Measurements from ENCODE around the gene POM121.
"Not testable (repeated sequence)": the region's sequence is repeated elsewhere in the genome, so short reads cannot be mapped to it uniquely, and the experiment has no call there.

Gene POM121

DNA sequence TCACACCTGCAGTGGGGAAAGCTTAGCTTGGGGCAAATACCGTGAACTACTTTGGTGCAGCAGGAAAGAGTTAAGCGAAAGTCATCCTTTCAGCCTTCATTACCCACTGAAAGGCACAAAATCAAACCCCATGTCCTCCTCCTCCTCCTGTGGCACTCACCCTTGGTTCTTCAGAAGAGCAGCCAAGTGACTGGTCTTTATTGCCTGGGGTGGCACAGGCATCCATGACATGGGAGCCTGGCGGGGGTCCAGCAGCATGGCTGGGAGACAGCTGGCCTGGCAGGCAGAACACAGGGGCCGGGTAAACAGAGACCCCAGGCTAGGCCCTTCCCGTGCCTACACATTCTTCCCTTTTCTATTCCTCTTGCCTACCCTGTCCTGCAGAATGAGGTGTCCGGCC, 24.8 kb downstream of the POM121 start:
- DNase-seq (ENCODE audit: low read depth, low spot score), result not testable (repeated sequence)

DNA sequence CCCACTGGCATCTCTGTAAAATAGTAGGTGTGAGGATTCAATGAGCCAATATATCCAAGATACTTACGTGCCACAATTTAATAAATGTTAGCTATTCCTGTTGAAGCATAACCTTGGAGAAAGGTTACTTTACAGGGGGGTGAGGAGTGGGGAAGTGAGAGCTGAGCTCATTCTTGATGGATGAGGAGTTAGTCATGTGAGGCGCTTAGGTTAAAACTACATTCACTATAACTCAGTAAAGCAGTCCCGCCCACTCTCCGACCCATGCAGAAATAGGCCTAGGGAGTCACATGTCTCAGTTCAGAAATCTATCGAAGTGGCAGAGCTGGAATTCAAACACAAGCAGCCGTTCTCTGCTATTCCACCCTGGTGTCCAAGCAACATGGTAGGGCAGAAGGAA, 25.5 kb downstream of the POM121 start:
- DNase-seq (ENCODE audit: low read depth, low spot score), result not testable (repeated sequence)

DNA sequence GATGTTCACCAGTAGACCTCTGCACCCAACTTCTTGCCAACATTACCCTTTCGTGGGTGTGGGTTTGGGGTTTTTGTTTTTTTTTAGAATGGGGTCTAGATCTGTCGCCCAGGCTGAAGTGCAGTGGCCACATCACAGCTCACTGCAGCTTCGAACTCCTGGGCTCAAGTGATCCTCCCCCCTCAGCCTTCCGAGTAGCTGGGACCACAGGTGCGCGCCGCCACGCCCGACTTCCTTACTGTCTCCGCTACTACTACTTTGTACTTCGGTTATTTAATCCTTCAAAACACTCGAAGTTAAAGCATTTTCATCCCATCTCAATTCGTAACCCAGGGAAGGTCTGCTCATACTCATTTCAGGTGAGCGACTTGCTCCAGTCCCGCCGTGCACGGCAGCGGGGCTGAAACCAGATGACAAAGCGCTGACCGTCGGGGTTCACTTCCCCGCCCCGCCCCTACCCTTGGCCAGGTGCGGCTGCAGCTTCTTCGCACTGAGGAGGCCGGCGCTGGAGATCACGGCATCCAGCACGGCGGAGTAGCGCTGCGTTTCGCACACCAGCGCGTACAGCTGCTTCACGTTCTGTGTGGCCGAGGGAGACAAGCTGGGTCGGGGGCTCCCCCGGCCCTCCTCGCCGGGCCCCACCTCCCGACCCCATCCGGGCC, 29.1 kb downstream of the POM121 start:
- not testable (repeated sequence) for DNase-seq (ENCODE audit: low read depth, low spot score)

DNA sequence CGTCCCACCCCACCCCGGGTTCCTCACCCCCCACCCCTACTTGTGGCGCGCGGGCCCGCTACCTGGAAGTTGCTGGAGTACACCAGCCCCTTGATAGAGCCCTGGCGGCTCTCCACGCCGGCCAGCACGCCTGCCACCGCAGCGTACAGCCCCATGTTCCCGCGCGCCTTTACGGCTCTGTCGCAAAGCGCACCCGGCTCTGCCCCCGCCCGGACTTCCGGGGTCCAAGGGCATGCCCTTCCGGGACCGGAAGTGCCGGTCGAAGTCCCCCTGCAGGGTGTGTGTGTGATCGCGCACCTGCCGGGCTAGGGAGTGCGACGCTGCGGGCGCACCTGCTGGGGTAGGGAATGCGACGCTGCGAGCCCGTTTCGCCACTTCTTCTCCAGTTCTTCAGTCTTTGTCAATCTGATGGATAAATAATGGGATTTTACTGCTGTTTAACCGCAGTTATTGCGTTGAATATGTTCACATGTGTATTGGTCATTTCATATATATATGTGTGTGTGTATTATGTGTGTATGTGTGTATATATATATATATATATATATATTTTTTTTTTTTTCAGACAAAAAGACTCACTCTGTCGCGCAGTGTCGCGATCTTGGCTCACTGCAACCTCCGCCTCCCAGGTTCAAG, 29.8 kb downstream of the POM121 start:
- not testable (repeated sequence) for DNase-seq (ENCODE audit: low read depth, low spot score)

DNA sequence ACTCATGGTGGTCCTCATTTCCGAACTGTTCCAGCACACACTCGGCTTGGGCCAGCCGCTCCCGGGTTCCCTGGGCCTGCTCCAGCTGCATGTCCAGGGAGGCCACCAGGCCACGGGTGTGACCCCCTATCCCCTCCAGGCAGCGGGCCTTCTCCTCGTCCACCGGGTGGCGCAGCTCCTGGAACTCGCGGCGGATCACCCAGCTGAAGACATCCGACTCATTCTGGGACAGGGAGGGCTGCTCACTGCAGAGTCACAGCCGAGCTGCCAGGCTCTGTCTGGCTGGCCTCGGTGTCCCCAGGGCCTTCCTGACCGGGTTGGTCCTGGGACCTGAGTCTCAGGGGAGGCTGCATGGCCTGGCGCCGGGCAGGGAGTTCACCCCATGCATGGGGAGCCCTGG, 35.1 kb downstream of the POM121 start:
- not testable (repeated sequence) for DNase-seq (ENCODE audit: low read depth, low spot score)

DNA sequence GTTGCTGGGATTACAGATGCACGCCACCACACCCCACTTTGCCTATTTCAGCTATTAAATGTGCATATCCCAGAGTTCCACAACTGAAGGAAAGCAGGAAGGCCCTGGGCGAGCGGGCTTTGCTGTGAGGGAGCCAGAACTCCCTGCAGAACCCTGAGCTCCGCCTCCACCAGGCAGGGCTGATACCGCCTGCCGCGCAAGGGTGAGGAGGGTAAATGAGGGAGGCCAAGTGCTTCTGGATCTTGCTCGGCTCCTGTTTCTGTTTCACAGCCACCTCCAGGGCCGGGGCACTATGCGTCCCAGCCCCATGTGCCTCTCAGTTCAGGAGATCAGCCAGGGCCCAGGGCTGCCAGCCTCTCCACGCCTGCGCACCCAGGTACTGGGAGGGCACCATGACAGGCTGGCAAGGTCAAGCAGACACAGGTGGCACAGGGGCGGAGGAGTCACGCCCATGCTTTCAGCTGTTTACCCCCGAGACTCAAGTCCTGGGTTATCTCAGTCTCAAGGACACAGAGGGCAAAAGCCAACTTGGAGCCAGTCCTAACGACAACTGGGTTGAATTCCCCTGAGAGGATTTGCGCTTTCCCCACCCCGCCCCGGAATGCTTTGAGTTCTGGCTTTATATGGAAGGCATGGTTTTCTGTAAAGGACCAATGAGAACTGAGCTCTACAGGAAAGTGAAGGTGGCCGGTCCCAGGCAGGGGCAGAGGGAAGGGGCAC, 35.9 kb downstream of the POM121 start:
- not testable (repeated sequence) for DNase-seq (ENCODE audit: low read depth, low spot score)

DNA sequence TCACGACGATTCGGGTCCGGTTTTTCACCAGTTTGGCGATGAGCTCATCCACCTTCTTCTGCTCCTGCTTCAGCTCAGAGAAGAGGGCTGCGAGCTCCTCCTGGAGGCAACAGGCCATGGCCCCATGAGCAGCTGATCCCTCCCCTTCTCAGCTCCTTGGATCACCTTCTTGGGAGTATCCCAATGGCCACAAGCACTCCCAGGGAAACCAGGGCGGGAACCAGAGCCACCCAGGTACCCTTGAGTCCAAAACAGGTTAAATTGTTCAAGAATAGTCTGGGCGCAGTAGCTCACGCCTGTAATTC, 36.4 kb downstream of the POM121 start:
- not testable (repeated sequence) for DNase-seq (ENCODE audit: low read depth, low spot score)

DNA sequence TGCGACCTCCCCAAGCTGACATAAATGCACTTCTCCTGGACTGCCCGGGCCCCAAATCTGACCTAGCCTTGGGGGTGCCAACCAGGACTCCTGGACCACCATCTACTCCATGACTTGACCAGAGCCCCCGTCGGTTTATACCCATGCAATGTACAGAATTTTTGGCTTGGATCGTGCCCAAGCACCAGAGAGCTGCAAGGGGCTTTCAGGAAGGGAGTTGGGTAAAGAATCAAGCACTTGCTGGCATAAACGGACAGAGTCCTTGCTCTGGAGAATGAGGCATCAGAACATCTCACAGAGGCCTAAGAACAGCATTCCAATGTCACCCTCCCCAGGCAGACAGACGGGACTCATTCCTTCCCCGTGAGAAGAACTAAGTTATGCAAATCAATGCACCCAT, 38.2 kb downstream of the POM121 start:
- not testable (repeated sequence) for DNase-seq (ENCODE audit: low read depth, low spot score)

DNA sequence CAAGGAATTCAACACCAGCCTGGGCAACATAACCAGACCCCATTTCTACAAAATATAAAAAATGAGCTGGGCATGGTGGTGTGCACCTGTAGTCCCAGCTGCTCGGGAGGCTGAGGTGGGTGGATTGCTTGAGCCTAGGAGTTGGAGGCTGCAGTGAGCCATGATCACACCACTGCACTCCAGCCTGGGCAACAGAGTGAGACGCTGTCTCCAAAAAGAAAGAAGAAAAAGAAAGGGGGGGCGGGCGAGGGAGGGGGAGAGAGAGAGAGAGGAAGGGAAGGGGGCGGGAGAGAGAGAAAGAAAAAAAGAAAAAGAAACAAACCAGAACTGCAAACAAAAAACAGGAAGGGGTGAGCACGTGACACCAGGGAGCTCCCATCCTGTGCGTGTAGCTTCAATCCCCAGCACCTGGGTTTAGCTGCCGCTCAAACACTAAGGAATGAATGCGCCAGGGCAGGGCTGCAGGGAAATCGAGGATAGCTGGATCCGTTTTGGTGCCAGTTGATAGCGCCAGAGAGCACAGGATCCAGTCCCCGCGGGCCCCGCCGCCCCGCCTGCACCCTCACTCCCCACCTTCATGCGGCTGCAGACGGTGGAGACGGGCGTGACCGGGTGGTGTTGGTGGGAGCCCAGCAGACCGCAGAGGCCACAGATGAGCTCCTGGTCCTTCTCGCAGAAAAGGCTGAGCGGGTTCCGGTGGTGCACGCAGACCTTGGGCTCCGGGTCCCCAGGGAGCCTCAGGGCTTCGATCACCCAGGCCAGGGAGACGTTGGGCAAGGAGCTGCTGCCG, 40.5 kb downstream of the POM121 start:
- DNase-seq (ENCODE audit: low read depth, low spot score), result not testable (repeated sequence)

DNA sequence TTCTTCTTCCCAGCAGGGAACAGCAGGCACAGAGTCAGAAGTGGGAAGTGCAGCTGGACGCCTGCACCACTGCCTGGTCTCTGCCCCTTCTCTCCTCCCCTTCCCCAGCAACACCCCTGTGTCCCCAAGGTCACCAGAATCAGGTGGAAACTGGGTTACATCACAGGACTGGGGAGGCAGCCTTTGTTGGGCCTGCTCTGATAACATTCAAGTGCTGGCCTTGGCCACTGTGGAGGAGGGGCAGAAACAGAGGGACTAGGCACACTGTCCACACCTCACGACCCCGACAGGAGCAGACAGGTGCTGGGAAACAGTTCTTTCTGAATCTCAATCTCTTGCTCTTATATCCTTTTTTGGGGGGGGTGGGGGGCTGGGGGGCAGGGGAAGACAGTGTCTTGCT, 42.0 kb downstream of the POM121 start:
- not testable (repeated sequence) for DNase-seq (ENCODE audit: low read depth, low spot score)

DNA sequence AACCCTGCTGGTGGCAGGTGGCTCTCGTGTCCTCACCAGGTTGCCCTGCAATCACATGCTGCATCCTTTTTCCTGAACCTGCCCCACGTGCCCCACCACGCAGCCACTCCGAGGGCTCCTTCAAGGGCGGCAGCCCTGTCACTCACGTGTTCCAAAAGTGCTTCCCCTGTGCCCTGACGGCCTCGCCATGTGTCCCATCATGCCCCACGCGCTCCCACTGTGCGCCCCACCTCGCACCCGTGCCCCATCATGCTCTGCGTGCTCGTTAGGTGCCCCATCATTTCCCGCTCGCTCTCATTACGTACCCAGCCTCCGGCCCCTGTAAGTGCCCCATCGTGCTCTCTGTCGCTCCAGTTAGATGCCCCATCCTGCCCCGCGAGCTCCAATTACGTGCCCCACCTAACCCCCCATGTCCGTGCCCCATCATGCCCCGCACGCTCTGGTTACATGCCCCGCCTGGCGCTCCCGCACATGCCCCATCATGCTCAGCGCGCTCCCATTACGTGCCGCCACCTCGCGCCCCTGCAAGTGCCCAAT, 44.2 kb downstream of the POM121 start, which contains the start of gene TRIM74:
Gene TRIM74, minus strand, starts transcription at position 487 of the 537 bp plus-strand sequence. CDS start 3,309 bp downstream, outside the sequence.
- DNase-seq (ENCODE audit: low read depth, low spot score), result not testable (repeated sequence)

DNA sequence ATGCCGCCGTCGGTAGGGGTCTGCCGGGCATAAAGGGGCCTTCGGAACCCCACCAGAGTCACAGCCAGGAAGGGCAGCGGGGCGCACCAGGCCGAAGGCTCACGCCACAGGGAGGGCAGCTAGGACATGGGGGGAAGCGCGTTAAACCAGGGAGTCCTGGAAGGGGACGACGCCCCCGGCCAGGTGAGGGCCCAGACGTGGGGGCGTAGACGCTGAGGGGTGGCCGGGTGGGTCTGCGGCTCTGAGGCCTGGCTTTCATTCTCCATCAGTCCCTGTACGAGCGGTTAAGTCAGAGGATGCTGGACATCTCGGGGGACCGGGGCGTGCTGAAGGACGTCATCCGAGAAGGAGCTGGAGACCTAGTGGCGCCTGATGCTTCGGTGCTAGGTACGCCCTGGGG, 44.8 kb downstream of the POM121 start:
- not testable (repeated sequence) for DNase-seq (ENCODE audit: low read depth, low spot score)

DNA sequence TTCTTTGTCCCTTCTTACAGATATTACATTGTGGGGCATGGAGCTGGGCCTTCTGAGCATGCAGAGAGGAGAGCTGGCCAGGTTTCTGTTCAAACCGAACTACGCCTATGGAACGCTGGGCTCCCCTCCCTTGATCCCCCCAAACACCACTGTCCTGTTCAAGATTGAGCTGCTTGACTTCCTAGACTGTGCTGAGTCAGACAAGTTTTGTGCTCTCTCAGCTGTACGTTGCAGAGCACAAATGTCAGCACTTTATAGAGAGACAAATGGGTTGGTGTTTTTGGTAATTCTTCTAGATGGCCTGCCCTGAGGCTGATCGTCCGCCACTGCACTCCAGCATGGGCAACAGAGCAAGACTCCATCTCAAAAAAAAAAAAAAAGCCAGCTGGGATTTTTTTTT, 46.6 kb downstream of the POM121 start:
- DNase-seq (ENCODE audit: low read depth, low spot score), result not testable (repeated sequence)

DNA sequence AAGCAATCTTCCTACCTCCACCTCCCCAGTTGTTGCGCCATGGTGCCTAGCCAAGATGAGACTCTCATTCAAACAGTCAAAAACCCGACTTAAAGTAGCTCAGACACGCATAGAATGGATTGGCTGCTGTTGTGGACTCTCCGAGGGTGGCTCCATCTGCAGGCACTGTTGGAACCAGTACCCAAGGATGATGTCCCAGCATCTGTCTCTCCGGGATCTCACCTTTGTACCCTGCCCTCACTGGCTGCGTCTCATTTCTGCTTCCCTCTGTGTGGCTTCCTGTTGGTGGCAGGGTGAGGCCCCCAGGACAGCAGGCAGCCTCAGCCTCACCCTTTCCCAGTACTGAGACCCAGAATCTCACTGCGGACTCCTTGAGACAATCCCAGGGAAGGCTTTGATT, 49.9 kb downstream of the POM121 start:
- DNase-seq (ENCODE audit: low read depth, low spot score), result not testable (repeated sequence)

DNA sequence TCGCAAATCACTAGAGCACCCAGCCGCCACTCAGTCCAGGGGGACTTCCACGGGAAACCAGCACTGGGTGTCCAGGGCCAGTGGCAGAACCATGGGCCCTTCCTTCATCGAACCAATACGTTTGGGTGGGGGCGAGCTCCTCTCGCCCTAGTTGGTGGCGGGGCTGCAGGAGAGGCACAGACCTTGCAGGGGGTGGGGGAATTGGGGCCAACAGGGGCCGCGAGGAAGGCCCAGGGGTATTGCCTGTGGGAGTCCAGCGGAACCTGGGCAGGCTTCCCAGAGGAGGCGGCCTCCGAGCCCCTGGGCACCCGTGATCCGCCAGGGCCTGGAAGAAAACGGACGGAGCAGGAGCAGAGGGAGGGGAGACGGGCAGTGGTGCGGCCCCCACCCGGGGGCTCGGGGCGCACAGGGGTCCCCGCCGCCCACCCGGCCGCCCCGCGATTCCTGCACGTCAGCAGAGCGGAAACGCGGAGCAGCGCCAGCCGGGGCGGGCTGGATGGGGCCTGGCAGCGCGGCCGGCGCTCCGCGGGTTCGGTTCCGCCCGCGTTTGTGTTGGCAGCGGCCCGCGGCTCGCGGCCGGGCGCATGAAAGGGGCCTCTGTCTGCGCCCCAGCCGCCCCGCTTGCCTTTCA, 50.9 kb downstream of the POM121 start:
- not testable (repeated sequence) for DNase-seq (ENCODE audit: low read depth, low spot score)

DNA sequence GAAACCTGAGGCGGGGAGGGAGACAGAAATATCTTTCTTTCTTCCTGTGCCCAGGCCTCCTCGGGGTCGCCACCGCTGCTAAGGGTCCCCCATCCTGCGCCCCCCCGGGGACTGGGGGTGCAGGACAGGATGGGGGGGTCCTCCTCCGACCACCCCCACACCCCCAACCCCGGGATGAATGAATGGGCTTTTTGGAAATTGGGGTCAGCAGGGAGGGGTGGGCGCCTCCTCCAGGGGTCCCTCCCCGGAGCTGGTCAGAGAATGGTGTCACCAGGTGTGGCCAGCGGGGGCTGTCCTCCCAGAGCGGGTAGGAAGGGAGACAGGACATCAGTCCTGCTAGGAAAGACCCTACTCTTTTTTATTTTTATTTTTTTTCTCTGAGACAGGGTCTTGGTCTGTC, 51.5 kb downstream of the POM121 start:
- not testable (repeated sequence) for DNase-seq (ENCODE audit: low read depth, low spot score)

DNA sequence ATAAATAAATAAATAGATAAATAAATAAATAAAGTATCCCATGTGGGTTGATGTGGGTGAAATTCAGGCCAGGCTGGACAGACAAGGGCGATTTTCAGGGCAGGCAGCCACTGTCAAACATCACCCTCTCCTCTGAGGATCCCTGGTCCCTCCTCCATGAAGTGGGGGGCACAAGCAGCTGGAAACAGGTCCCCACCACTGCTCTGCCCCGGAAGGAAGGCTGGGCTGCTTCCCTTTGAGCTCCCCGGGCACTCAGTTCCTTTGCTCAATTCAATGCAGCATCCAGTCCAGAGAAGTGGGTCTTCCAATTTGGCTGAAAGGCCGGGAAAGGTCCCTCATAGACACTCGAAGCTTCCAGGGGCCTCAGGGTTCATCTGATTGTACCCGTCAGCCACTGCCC, 55.5 kb downstream of the POM121 start:
- not testable (repeated sequence) for DNase-seq (ENCODE audit: low read depth, low spot score)

DNA sequence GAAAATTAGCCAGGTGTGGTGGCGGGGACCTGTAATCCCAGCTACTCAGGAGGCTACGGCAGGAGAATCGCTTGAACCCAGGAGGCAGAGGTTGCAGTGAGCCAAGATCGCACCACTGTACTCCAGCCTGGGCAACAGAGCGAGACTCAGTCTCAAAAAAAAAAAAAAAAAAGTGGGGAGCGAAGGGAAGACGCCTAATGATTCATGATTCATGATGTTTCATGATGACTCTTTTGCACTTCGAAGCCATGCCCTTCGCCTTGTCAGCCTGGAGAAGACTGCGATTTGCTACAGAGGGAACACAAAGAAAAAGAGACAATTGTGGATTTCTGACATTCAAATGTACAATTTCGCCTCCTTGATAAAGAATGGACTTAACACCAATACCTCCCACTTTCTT, 57.2 kb downstream of the POM121 start:
- DNase-seq (ENCODE audit: low read depth, low spot score), result not testable (repeated sequence)

DNA sequence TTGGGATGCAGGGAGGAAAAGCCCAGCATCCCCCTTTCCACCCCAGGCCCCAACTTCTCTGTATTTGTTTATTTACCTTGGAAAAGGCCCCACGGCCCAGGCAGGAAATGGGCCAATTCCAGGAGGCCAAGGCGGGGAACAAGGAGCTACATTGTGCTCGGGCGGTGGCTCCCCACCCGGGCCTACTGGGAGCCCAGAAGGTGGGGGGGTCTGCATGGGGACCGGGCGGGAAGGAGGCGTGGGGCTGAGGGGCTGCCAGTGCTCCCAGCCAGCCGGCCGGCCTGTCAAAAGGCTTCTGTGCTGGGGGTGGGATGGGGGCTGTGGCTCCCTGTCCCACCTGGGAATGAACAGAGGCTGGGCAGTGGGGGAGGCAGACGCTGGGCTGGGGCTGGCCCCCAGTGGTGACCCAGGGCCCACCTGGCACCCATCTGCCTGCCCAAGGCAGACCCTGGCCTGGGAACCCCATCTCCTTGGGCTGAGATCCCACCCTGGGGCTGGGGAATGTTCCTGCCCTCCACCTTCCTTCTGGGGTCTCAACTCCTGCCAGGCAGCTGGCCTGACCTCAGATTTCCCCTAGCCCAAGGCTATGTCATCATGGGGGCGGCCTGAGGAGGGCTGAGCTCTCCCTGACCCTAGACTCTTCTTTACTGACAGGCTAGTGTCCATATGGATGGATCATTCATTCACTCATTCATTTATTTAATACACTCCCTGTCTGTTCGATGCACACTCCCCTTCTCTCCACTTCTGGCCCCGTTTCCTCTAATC, 65.4 kb downstream of the POM121 start:
- DNase-seq (ENCODE audit: low read depth, low spot score), result not testable (repeated sequence)

DNA sequence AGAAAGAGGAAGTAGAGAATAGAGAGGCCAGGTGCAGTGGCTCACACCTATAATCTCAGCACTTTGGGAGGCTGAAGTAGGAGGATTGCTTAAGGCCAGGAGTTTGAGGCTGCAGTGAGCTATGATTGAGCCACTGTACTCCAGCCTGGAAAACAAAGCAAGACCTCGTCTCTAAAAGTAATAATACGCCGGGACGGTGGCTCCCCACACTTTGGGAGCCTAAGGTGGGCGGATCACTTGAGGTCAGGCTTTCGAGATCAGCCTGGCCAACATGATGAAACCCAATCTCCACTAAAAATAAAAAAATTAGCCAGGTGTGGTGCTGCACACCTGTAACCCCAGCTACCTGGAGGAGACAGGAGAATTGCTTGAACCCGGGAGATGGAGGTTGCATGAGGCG, 70.6 kb downstream of the POM121 start:
- DNase-seq (ENCODE audit: low read depth, low spot score), result not testable (repeated sequence)

All from ELF-1 (cell line).